ENCODE measurements around the gene SLC66A1.

GRCh38 chr1:19325368-19325957 lies 13.3 kb downstream of the SLC66A1 start:
- no peak for TF ChIP-seq CTCF (conservative IDR thresholded peaks at IDR 0.05; ENCODE audit: low read depth, low read length)
- TF ChIP-seq EZH2 (IDR thresholded peaks at IDR 0.05; ENCODE audit: low read length, unreplicated experiment): no peak
- no peak for TF ChIP-seq EZH2phosphoT487 (IDR thresholded peaks at IDR 0.05; ENCODE audit: borderline replicate concordance, low read length)
